Endothelial cell of umbilical vein (primary cell): Measurements from ENCODE around the gene MAP2K1. TPM values are rescaled to one million over a fixed set of nuclear protein-coding genes. Genes with fewer than 3 reads are reported as not detected.
A peak's percentile ranks its signal among the peaks of the same experiment; 100 is the strongest.

Experiments used
- BruUV-seq: library from RNA; stranded (reverse); fragments of 400-500 nt; replicated peaks from 2 replicates; lab custom pipeline; 2021; lab: Mats Ljungman, UMichigan
- CTCF ChIA-PET: fragments of 300-600, 350-600 bp; sonication (Branson Sonifier 250); formaldehyde crosslinking; loops from one replicate; lab custom pipeline; 2021; ENCODE audit warnings: antibody characterized with exemption, inconsistent platforms; lab: Charles Lee
- POLR2A ChIA-PET: fragments of 300-600, 350-600 bp; sonication (Branson Sonifier 250); formaldehyde crosslinking; loops from one replicate; lab custom pipeline; 2021; ENCODE audit warnings: antibody characterized with exemption, inconsistent platforms; lab: Charles Lee
- DNase-seq: peaks from one replicate; pipeline ENCODE4 v3.0.0-alpha.2; 2011; ENCODE audit warnings: low read depth, low spot score
- FAIRE-seq: peaks from 2 replicates; lab custom pipeline; 2011; peaks lifted over from hg19 to GRCh38; lab: Jason Lieb, UNC
- H2AFZ ChIP-seq: 2 replicates; pipeline ENCODE4 v1.6.0; 2012; ENCODE audit warnings: low read depth, low read length, control low read depth, inconsistent platforms
- H3K27ac ChIP-seq: 2 replicates; pipeline ENCODE4 v1.5.1; 2011; ENCODE audit warnings: low read depth, mild to moderate bottlenecking, control low read depth, low read length, moderate library complexity; ENCODE audit not compliant: insufficient read depth
- H3K27me3 ChIP-seq, 2 experiments: 2 replicates each; pipeline versions ENCODE4 v1.6.0 to v1.6.1; 2011; ENCODE audit warnings: low read length in 2 of 2, mixed read lengths in 1 of 2; ENCODE audit not compliant: control insufficient read depth in 2 of 2, insufficient read depth in 2 of 2
- H3K36me3 ChIP-seq, 2 experiments: 2 replicates in 1 of 2; 3 replicates in 1 of 2; pipeline ENCODE4 v1.5.1; 2011; ENCODE audit warnings: low read length in 2 of 2, mild to moderate bottlenecking in 1 of 2, moderate library complexity in 1 of 2; ENCODE audit not compliant: control insufficient read depth in 2 of 2, insufficient read depth in 2 of 2; ENCODE audit errors: extremely low read depth in 1 of 2
- H3K4me1 ChIP-seq: 3 replicates; pipeline ENCODE4 v1.5.1; 2011; ENCODE audit warnings: mild to moderate bottlenecking, low read length; ENCODE audit not compliant: control insufficient read depth, insufficient read depth; ENCODE audit errors: extremely low read depth
- H3K4me2 ChIP-seq: 2 replicates; pipeline ENCODE4 v1.6.1; 2011; ENCODE audit warnings: low read length, control low read depth, mixed read lengths; ENCODE audit not compliant: insufficient read depth
- H3K4me3 ChIP-seq, 3 experiments: fragments of 200-600 bp in 1 of 3; sonication (generic), shearing (Covaris generic) in 1 of 3; replicated peaks in 1 of 3; 2 replicates each; pipeline ENCODE4 v1.5.1; 2011 to 2016; ENCODE audit warnings: control low read depth in 3 of 3, low read length in 3 of 3, mild to moderate bottlenecking in 2 of 3, inconsistent platforms in 1 of 3, low read depth in 1 of 3, moderate library complexity in 1 of 3; ENCODE audit not compliant: insufficient read depth in 1 of 3
- H3K79me2 ChIP-seq: 2 replicates; pipeline ENCODE4 v1.6.0; 2012; ENCODE audit warnings: low read length, inconsistent platforms; ENCODE audit not compliant: control insufficient read depth, insufficient read depth
- H3K9ac ChIP-seq: replicated peaks from 2 replicates; pipeline ENCODE3; 2011; ENCODE audit warnings: low read length, control low read depth; ENCODE audit not compliant: insufficient read depth; ENCODE audit errors: extremely low read depth
- H3K9me1 ChIP-seq: replicated peaks from 3 replicates; pipeline ENCODE4 v1.6.0; 2011; ENCODE audit warnings: mild to moderate bottlenecking, low read length; ENCODE audit not compliant: control insufficient read depth, insufficient read depth; ENCODE audit errors: extremely low read depth
- H3K9me3 ChIP-seq: replicated peaks from 2 replicates; pipeline ENCODE4 v1.5.1; 2012; ENCODE audit warnings: low read length, inconsistent platforms; ENCODE audit not compliant: control insufficient read depth, insufficient read depth
- H4K20me1 ChIP-seq: replicated peaks from 2 replicates; pipeline ENCODE3; 2011; ENCODE audit warnings: mild to moderate bottlenecking, low read length; ENCODE audit not compliant: control insufficient read depth, insufficient read depth; ENCODE audit errors: extremely low read depth
- CTCF ChIP-seq, 2 donors: IDR thresholded peaks; 1 replicate in 1 of 2; 2 replicates in 1 of 2; pipeline ENCODE4 v1.5.1; 2011; ENCODE audit warnings: low read length in 2 of 2, mild to moderate bottlenecking in 2 of 2, moderate library complexity in 2 of 2, control low read depth in 1 of 2, inconsistent platforms in 1 of 2, low read depth in 1 of 2; ENCODE audit not compliant: insufficient read depth in 1 of 2; ENCODE audit errors: extremely low read depth in 1 of 2
- EZH2 ChIP-seq: IDR thresholded peaks from 2 replicates; pipeline ENCODE4 v1.6.1; 2012; ENCODE audit warnings: borderline replicate concordance, low read depth, mild to moderate bottlenecking, moderate library complexity, low read length, inconsistent platforms; ENCODE audit not compliant: severe bottlenecking
- FOS ChIP-seq: IDR thresholded peaks from 2 replicates; pipeline ENCODE4 v1.6.1; 2011; ENCODE audit warnings: mild to moderate bottlenecking, low read length, moderate library complexity, borderline replicate concordance; ENCODE audit not compliant: insufficient read depth
- GATA2 ChIP-seq: IDR thresholded peaks from 2 replicates; pipeline ENCODE4 v1.7.0; 2011; ENCODE audit warnings: low read depth, mild to moderate bottlenecking, moderate library complexity, mixed read lengths, low read length; ENCODE audit not compliant: insufficient read length, insufficient read depth
- JUN ChIP-seq: IDR thresholded peaks from 2 replicates; pipeline ENCODE4 v1.6.1; 2011; ENCODE audit warnings: borderline replicate concordance, low read depth; ENCODE audit not compliant: insufficient read length, insufficient read depth
- MAX ChIP-seq: IDR thresholded peaks from 2 replicates; pipeline ENCODE4 v1.6.1; 2011; ENCODE audit not compliant: insufficient read depth, insufficient read length
- POLR2A ChIP-seq: IDR thresholded peaks from 2 replicates; pipeline ENCODE4 v1.6.1; 2012; ENCODE audit warnings: low read depth, mild to moderate bottlenecking, control low read depth, low read length
- POLR2AphosphoS5 ChIP-seq: IDR thresholded peaks from 2 replicates; pipeline ENCODE4 v1.6.1; 2012; ENCODE audit warnings: low read depth, mild to moderate bottlenecking, control low read depth, low read length, moderate library complexity; ENCODE audit not compliant: insufficient read depth
- dilution Hi-C: fragments of 300-500 bp; cut with MboI; formaldehyde crosslinking; loops from one replicate; pipeline ENCODE4 v1.15.0; 2019; ENCODE audit warnings: low sequenced_read_pairs; ENCODE audit not compliant: extremely low pct_ligation_motif_present
- intact Hi-C: fragments of 100-400 bp; cut with micrococcal nuclease; formaldehyde crosslinking; loops from one replicate; pipeline ENCODE4 v1.10.0; 2022
- polyA plus RNA-seq, 4 experiments: library from polyadenylated mRNA; depleted of rRNA in 3 of 4; stranded (reverse) in 3 of 4; unstranded in 1 of 4; fragments of >200 nt; gene quantifications; 2 replicates each; pipeline versions ENCODE4 v1.2.1 to v1.2.3, GENCODE V29; 2011 to 2012; ENCODE audit warnings: missing spikeins in 1 of 4
- total RNA-seq: library from RNA; stranded (reverse); gene quantifications from 2 replicates; pipeline ENCODE4 v1.2.3, GENCODE V29; 2021

The MAP2K1 gene
- total and polyA plus RNA-seq, 2 donors (not counting 3 experiments of a cell fraction or from before 2014, with no cell fraction given), result 30.9 to 45.1 TPM

GRCh38 chr15:66503780-66504562 lies 117.3 kb downstream of the MAP2K1 start:
- Histone ChIP-seq H4K20me1 (peaks cover under 1% of the 10 kb centered on the region), H3K27ac (peak overlapping the region; percentile 96), H3K4me3 (peak overlapping the region; percentile 93 to 98 (median 98)), H3K9ac (peak overlapping the region; percentile 98), H2AFZ (no peak overlapping the region), H3K4me1 (peaks cover 28% of the 10 kb centered on the region), H3K36me3 (peaks cover 25 to 27% of the 10 kb centered on the region in 2 experiments), H3K79me2 (peaks cover 74% of the 10 kb centered on the region), H3K27me3 (no peaks in the 10 kb centered on the region), H3K9me1 (no peaks in the 10 kb centered on the region), H3K4me2 (peak overlapping the region; percentile 98), H3K9me3 (no peaks in the 10 kb centered on the region)
- CTCF ChIA-PET, result interaction anchor here (1.3 kb wide), 1 partner anchor 117 kb away, joined by 3 read pairs; the partner anchor contains the start of gene MAP2K1
- TF ChIP-seq GATA2, result no peak
- TF ChIP-seq POLR2A, result no peak
- no peak for TF ChIP-seq JUN
- no peak for TF ChIP-seq POLR2AphosphoS5
- TF ChIP-seq CTCF (IDR thresholded peaks at IDR 0.05; ENCODE audit: extremely low read depth in 1 of 2, insufficient read depth in 1 of 2, low read depth in 1 of 2, low read length in 2 of 2), result no peak
- TF ChIP-seq EZH2, result no peak
- TF ChIP-seq FOS, result no peak
- no peak for TF ChIP-seq MAX
- DNase-seq, result peak; percentile 24
- intact Hi-C loops, result loop anchor here (2.0 to 5.0 kb wide), 3 partner anchors 63 to 348 kb away; partner anchors contain the start of gene SMAD6
- POLR2A ChIA-PET, result no interaction called here
- dilution Hi-C loops, result no loop called here
- TSS peak; percentile 61 for BruUV-seq
- no peak for FAIRE-seq
